Measurements from ENCODE around the gene FBXW8.

Gene FBXW8

GRCh38 chr12:117076410-117077372 is 165.9 kb downstream of the FBXW8 start:
- ChIA-PET CTCF (no interaction called here), POLR2A (ENCODE audit: low non-redundant PET) (no interaction called here)
- no peak overlapping the region for H3K27ac ChIP-seq
- TF ChIP-seq, protein P1, sequence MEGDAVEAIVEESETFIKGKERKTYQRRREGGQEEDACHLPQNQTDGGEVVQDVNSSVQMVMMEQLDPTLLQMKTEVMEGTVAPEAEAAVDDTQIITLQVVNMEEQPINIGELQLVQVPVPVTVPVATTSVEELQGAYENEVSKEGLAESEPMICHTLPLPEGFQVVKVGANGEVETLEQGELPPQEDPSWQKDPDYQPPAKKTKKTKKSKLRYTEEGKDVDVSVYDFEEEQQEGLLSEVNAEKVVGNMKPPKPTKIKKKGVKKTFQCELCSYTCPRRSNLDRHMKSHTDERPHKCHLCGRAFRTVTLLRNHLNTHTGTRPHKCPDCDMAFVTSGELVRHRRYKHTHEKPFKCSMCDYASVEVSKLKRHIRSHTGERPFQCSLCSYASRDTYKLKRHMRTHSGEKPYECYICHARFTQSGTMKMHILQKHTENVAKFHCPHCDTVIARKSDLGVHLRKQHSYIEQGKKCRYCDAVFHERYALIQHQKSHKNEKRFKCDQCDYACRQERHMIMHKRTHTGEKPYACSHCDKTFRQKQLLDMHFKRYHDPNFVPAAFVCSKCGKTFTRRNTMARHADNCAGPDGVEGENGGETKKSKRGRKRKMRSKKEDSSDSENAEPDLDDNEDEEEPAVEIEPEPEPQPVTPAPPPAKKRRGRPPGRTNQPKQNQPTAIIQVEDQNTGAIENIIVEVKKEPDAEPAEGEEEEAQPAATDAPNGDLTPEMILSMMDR (conservative IDR thresholded peaks at IDR 0.05; ENCODE audit: low read depth), result no peak
- DNase-seq (ENCODE audit: low spot score), result no peak

- ChIA-PET CTCF (interaction anchor here (0.7 kb wide), 1 partner anchor 775 kb away, joined by 5 read pairs; no protein-coding TSS in a partner anchor), POLR2A (ENCODE audit: low non-redundant PET) (no interaction called here)
- TF ChIP-seq, protein P1 (conservative IDR thresholded peaks at IDR 0.05; ENCODE audit: low read depth), result no peak
- no peak for DNase-seq (ENCODE audit: low spot score)
- no peak overlapping the region for H3K27ac ChIP-seq
These were observed 168.7 kb downstream of the FBXW8 start for GRCh38 chr12:117079487-117079886.

DNA sequence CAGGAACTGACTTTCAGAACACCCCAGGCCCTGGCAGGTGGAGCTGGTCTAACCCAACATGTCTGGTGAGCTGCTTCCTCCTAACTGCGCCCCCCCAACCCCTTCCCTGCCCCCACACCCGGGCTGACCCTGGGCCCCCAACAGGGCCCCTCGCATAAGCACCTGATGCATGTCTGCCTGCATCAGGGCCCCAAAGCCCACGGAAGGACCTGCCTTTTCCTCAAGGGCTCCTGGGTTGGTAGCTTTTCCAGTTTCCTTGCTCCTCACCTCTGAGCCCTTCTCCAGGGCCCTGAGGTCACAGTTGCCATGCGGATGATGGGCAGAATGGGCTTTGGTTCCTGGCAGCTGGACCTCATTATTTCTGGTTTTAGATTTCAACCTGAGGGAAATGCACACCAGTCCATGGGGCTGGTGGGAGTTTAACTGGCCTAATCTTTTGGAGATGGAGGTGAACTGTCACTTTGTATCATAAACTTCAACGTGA is 170.0 kb downstream of the FBXW8 start:
- CTCF ChIA-PET, result interaction anchor here (0.7 kb wide), 1 partner anchor 9 kb away, joined by 4 read pairs; no protein-coding TSS in a partner anchor
- TF ChIP-seq, protein P1 (conservative IDR thresholded peaks at IDR 0.05; ENCODE audit: low read depth), result no peak
- POLR2A ChIA-PET (ENCODE audit: low non-redundant PET), result no interaction called here
- no peak for DNase-seq (ENCODE audit: low spot score)
- no peak overlapping the region for H3K27ac ChIP-seq

All from RWPE1 (cell line).